T-helper 1 cell (primary cell): Measurements from ENCODE around the gene YES1.

ENCODE experiments used
- DNase-seq, 5 donors: peaks; one replicate each; pipeline ENCODE4 v3.0.0-alpha.2; 2012 to 2020
- total RNA-seq, 4 donors: gene quantifications; one replicate each; lab custom pipeline; 2026; lab: John Stamatoyannopoulos, UW

The YES1 gene
- total RNA-seq: 8.6 to 34.0 (median 17.1) reads per million in 4 donors

- peak in 4 of 5 donors; percentile 60 to 73 (median 62) for DNase-seq
Observed at GRCh38 chr18:811892-812375, at the start of gene YES1. YES1 (minus strand) TSS chr18:812242; CDS start chr18:756827, 55,415 bp downstream.

GRCh38 chr18:857986-858385, 45.9 kb upstream of the YES1 start:
- no peak for DNase-seq

DNA sequence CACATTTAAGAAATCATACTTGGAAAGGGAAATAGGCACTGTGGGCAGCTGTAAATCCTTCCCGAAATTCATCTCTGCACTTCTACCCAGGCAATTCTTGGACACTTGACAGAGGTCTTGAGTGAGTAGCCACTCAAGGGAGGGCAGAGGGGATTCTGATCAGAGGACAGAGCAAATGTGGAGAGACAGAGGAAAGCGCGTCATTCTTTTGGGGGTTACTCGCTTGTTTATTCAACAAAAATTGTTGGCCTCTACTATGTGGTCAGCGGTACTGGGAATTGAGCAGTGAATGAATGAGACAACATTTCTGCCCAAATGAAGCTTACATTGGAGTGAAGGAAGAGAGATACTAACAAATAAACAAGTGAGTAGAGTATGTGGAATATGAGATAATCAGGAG, 41.4 kb upstream of the YES1 start:
- no peak for DNase-seq

- DNase-seq: no peak
Observed at GRCh38 chr18:850960-851359, 38.9 kb upstream of the YES1 start.

- DNase-seq: no peak
Observed at GRCh38 chr18:849021-849420, 37.0 kb upstream of the YES1 start.

GRCh38 chr18:848062-848861, 36.2 kb upstream of the YES1 start:
- no peak for DNase-seq

DNA sequence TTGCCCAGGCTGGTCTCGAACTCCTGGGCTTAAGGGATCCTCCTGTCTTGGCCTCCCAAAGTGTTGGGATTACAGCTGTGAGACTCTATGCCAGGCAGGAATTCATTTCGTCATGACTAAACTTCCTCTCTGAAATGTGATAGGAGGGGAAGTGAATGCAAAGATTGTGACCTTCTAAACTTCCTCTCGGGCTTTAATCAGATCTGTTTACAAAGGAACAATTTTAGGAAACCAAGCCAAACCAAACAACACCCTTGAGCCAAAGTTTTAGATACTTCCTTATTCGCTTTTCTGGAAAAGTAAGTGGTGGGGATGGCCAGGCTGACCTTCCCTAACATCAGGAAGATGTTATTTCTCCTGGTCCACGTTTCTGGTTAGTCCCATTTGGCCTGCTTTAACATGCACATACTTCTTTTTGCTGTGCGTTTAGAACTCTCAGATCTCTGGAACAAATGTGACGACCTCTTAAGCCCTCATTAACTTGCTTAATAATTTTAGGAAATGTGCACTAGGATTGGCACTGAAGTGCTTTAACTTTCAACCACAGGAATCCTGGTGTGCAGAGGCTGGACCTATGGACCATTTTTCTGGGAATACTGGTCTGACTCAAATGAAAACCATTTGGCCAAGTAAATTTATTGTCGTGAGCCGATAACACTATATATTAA, 33.2 kb upstream of the YES1 start:
- no peak for DNase-seq

DNA sequence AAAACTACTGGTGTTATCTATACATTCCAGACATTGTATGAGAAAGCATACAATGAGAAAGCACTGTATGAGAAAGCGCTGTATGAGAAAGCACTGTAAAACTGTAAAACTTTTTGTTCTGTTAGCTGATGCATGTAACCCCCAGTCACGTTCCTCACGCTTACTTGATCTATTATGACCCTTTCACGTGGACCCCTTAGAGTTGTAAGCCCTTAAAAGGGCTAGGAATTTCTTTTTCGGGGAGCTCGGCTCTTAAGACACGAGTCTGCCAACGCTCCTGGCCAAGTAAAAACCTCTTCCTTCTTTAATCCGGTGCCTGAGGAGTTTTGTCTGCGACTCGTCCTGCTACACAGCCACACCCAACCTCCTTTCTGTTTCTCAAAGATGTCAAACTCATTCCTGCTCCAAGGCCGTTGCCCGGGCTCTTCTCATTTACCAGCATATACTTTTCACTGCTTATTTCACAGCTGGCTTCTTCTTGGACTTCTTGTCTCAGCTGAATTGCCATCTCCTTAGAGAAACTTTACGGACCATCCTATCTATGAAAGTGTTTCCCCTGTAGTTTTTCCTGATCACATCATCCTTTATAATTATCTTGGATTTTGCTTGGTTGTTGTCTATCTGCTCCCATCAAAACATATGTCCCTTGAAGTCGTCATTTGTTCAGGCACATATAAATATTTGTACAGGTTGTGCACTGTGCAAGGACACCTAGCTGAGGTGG, 29.8 kb upstream of the YES1 start:
- no peak for DNase-seq

DNA sequence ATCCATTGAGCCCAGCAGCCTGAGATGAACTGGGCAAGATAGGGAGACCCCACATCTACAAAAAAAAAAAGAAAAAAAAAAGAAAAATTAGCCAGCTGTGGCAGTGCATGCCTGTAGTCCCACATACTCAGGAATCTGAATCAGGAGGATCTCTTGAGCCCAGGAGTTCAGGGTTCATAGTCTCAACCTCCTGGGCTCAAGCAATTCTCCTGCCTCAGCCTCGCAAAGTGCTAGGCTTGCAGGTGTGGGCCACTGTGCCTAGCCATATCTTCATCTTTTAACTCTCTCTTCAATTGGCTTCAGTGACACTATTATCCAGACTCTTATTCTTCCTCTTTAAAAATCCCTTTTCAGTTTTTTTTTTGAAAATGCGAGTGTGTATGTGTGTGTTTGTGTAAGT, 28.5 kb upstream of the YES1 start:
- DNase-seq: no peak

GRCh38 chr18:840023-840408, 28.0 kb upstream of the YES1 start:
- no peak for DNase-seq

- peak; percentile 61 to 82 (median 78) for DNase-seq
Observed at GRCh38 chr18:839224-840022, 27.4 kb upstream of the YES1 start.

DNA sequence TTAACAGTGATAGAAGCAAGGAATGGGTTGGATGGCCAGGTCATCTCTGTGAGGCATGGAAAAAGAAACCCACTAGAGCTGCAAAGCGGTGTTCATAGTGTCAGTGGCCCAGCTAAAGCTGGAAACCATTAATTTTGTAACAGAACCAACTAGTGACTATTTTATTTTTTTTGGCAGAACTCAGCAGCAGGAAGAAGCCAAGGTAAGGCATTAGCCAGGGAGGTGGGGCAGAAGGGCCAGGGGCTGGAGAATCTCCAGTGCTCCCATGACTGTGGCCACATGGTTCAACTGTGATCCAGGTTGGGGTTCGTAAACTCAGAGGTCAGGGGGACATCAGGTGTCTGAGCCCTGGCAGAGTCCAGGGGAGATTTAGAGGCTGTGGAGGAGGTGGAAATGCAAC, 25.9 kb upstream of the YES1 start:
- DNase-seq: no peak

DNA sequence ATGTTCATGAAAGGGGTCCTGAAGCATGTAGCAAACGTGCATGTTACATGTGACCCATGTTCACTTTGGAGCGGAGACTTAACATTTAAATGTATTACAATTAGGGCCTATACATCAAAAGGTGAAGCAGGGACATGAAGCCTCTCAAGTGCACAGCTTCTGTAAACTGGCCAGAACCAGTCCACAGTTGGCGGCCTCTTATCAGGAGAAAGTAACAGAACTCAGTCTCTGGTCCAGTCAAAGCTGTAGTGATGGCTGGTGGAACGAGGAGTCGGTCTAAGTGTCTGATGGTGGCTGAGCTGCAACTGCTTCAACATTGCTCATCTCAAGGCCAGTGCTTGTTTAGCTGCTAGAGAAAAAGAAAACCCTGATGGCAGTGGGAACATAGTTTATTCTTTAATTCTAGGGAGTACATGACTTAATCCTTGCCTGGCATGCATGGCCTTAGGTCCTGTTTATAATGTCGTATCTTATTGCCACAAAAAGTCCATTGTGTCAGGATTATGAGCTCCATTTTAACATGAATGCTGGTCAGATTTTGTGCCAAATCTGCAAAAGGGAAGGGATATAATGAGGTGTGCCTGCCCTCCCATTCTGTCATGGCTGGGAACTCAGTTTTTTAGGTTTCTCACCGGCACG, 22.2 kb upstream of the YES1 start:
- DNase-seq: no peak

- DNase-seq: no peak
Observed at GRCh38 chr18:833197-833596, 21.2 kb upstream of the YES1 start.

GRCh38 chr18:832085-832681, 20.1 kb upstream of the YES1 start:
- peak in 1 of 5 donors; percentile 51 for DNase-seq

- DNase-seq: peak in 4 of 5 donors; percentile 20 to 80 (median 30)
Observed at GRCh38 chr18:830315-830901, 18.4 kb upstream of the YES1 start.

- DNase-seq: no peak
Observed at GRCh38 chr18:829432-829831, 17.4 kb upstream of the YES1 start.

- DNase-seq: no peak
Observed at GRCh38 chr18:827093-827677, 15.1 kb upstream of the YES1 start.

DNA sequence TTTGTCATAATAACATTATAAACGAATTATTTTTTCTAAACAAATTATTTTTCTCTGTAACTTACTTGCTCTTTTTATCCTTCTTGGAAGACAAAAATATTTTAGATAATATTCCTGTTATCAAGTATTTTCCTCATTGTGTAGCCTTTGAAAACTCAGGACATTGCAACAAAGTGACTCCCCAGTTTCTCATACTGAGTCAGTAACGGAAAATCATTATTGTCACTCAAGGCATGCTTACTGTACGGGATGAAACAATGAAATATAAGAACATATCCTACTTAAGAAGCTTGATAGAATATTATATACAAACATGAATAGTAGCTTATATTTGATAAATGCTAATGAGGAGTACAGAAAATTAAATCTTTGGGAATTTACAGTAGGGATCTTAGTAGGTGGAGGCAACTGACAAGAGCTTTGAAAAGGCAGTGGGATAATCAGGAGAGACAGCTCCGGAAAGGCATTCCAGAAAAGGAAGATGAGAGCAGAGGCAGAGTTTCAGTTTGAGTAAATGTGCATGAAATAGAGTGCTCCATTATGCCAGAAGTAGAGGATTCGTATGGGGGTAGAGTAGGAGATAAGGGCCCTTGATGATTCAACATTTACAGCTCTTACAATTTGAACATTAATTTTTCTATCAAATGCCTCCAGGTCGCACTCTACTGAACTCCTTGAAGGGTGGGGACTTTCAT, 14.0 kb upstream of the YES1 start:
- DNase-seq: no peak

GRCh38 chr18:824179-824578, 12.1 kb upstream of the YES1 start:
- no peak for DNase-seq
